G401.6 (cell line): ENCODE results near the gene GNAL.
"Not testable (repeated sequence)": the region's sequence is repeated elsewhere in the genome, so short reads cannot be mapped to it uniquely, and the experiment has no call there.

Source experiments
- FAIRE-seq: peaks from 2 replicates; lab custom pipeline; 2012; peaks lifted over from hg19 to GRCh38; lab: Jason Lieb, UNC

GNAL gene

GRCh38 chr18:11688972-11689668 is at the start of gene GNAL:
TSS of gene GNAL (plus strand) at chr18:11689264. CDS start at chr18:11689564, 300 bp downstream.
- FAIRE-seq = no peak

- FAIRE-seq = not testable (repeated sequence)
These were observed 41.8 kb upstream of the GNAL start for GRCh38 chr18:11647310-11647709.

- FAIRE-seq = not testable (repeated sequence)
These were observed 41.3 kb upstream of the GNAL start for GRCh38 chr18:11647804-11648203.

- no peak for FAIRE-seq
These were observed 39.2 kb upstream of the GNAL start for GRCh38 chr18:11649839-11650238.

GRCh38 chr18:11651899-11652298 is 37.2 kb upstream of the GNAL start:
- no peak for FAIRE-seq

- FAIRE-seq = no peak
These were observed 35.5 kb upstream of the GNAL start for GRCh38 chr18:11653521-11653920.

GRCh38 chr18:11654736-11655605 is 34.1 kb upstream of the GNAL start:
- FAIRE-seq = no peak

- no peak for FAIRE-seq
These were observed 33.5 kb upstream of the GNAL start for GRCh38 chr18:11655606-11655932.

GRCh38 chr18:11657152-11657551 is 31.9 kb upstream of the GNAL start:
- no peak for FAIRE-seq

GRCh38 chr18:11657554-11657953 is 31.5 kb upstream of the GNAL start:
- FAIRE-seq = no peak

- no peak for FAIRE-seq
These were observed 31.0 kb upstream of the GNAL start for GRCh38 chr18:11658019-11658418.

- FAIRE-seq = no peak
These were observed 30.1 kb upstream of the GNAL start for GRCh38 chr18:11658989-11659388.

GRCh38 chr18:11660691-11661090 is 28.4 kb upstream of the GNAL start:
- FAIRE-seq = no peak

GRCh38 chr18:11661430-11661829 is 27.6 kb upstream of the GNAL start:
- FAIRE-seq = no peak

- no peak for FAIRE-seq
These were observed 25.5 kb upstream of the GNAL start for GRCh38 chr18:11663439-11664029.

- no peak for FAIRE-seq
These were observed 24.8 kb upstream of the GNAL start for GRCh38 chr18:11664286-11664685.

- FAIRE-seq = no peak
These were observed 23.9 kb upstream of the GNAL start for GRCh38 chr18:11665146-11665545.

GRCh38 chr18:11665587-11665986 is 23.5 kb upstream of the GNAL start:
- FAIRE-seq = no peak

GRCh38 chr18:11666176-11666575 is 22.9 kb upstream of the GNAL start:
- no peak for FAIRE-seq

GRCh38 chr18:11666831-11667230 is 22.2 kb upstream of the GNAL start:
- FAIRE-seq = no peak

GRCh38 chr18:11667578-11667977 is 21.5 kb upstream of the GNAL start:
- no peak for FAIRE-seq

GRCh38 chr18:11668441-11669169 is 20.5 kb upstream of the GNAL start:
- FAIRE-seq = no peak
